HCT116 (cell line): Measurements from ENCODE around the gene PXK. TPM values are rescaled to one million over a fixed set of nuclear protein-coding genes. Genes with fewer than 3 reads are reported as not detected.

ENCODE experiments used
- ATAC-seq: fragments of 200-7000 bp; cut with Tn5 transposase; 2 replicates; pipeline ENCODE4 v1.9.1; 2020; ENCODE audit warnings: mild to moderate bottlenecking, moderate library complexity
- BruUV-seq: library from RNA; stranded (reverse); fragments of 400-500 nt; replicated peaks from 2 replicates; lab custom pipeline; 2021; lab: Mats Ljungman, UMichigan
- CTCF ChIA-PET: fragments of 300-600 bp; sonication (Branson Sonifier 250); formaldehyde crosslinking; loops from one replicate; lab custom pipeline; 2021; ENCODE audit warnings: antibody characterized with exemption; lab: Charles Lee
- POLR2A ChIA-PET: fragments of 300-600, 350-600 bp; sonication (Branson Sonifier 250); formaldehyde crosslinking; loops from one replicate; lab custom pipeline; 2021; ENCODE audit warnings: antibody characterized with exemption; lab: Charles Lee
- RAD21 ChIA-PET, 2 experiments: fragments of 300-600 bp; sonication (Branson Sonifier 250); formaldehyde crosslinking; loops; one replicate each; lab custom pipeline; 2023; ENCODE audit warnings: low total read pairs in 2 of 2; ENCODE audit not compliant: uncharacterized antibody in 2 of 2, unreplicated experiment in 2 of 2, low non-redundant PET in 1 of 2; lab: Charles Lee
- DNase-seq: peaks from one replicate; pipeline ENCODE4 v3.0.0-alpha.2; 2010; ENCODE audit warnings: low read depth, low spot score
- H2AFZ ChIP-seq: fragments of 200-600 bp; shearing (Covaris generic), sonication (generic); 2 replicates; pipeline ENCODE4 v1.6.1; 2017; ENCODE audit warnings: low read depth, mixed run types, mixed read lengths, antibody characterized with exemption, low read length; ENCODE audit not compliant: poor library complexity, severe bottlenecking
- H3K27ac ChIP-seq: 2 replicates; pipeline ENCODE4 v1.5.1; 2012; ENCODE audit warnings: low read depth, low read length
- H3K27me3 ChIP-seq: fragments of 200-600 bp; sonication (generic); 2 replicates; pipeline ENCODE4 v1.6.1; 2016; ENCODE audit warnings: mixed run types, low read length, mixed read lengths; ENCODE audit not compliant: insufficient read depth
- H3K36me3 ChIP-seq, 2 experiments: fragments of 200-500 bp in 1 of 2; fragments of 200-600 bp in 1 of 2; sonication (Bioruptor generic) in 1 of 2; sonication (generic) in 1 of 2; 2 replicates each; pipeline versions ENCODE4 v1.5.1 to v1.6.1; 2014 to 2016; ENCODE audit warnings: low read length in 2 of 2, inconsistent platforms in 1 of 2, mixed read lengths in 1 of 2, mixed run types in 1 of 2; ENCODE audit not compliant: insufficient read depth in 2 of 2, control insufficient read depth in 1 of 2
- H3K4me1 ChIP-seq, 2 experiments: fragments of 200-600 bp in 1 of 2; sonication (generic) in 1 of 2; 2 replicates each; pipeline versions ENCODE4 v1.5.1 to v1.6.1; 2012 to 2017; ENCODE audit warnings: low read length in 2 of 2, inconsistent platforms in 1 of 2, mild to moderate bottlenecking in 1 of 2, mixed read lengths in 1 of 2, mixed run types in 1 of 2, moderate library complexity in 1 of 2; ENCODE audit not compliant: insufficient read depth in 2 of 2, control insufficient read depth in 1 of 2
- H3K4me2 ChIP-seq: fragments of 200-600 bp; sonication (generic); 2 replicates; pipeline ENCODE4 v1.6.1; 2017; ENCODE audit warnings: mixed run types, low read length, mixed read lengths
- H3K4me3 ChIP-seq, 2 experiments: fragments of 200-600 bp in 1 of 2; sonication (generic) in 1 of 2; replicated peaks in 1 of 2; 2 replicates each; pipeline ENCODE4 v1.5.1; 2011 to 2016; ENCODE audit warnings: low read length in 2 of 2, control low read depth in 1 of 2, low read depth in 1 of 2, mild to moderate bottlenecking in 1 of 2, mixed read lengths in 1 of 2, mixed run types in 1 of 2
- H3K79me2 ChIP-seq: fragments of 200-600 bp; sonication (generic); 2 replicates; pipeline ENCODE4 v1.6.1; 2017; ENCODE audit warnings: mild to moderate bottlenecking, mixed run types, low read length, moderate library complexity, mixed read lengths; ENCODE audit not compliant: insufficient read depth
- H3K9ac ChIP-seq: fragments of 200-600 bp; sonication (generic); 2 replicates; pipeline ENCODE4 v1.6.1; 2016; ENCODE audit warnings: low read length, mixed read lengths
- H3K9me2 ChIP-seq: fragments of 200-600 bp; sonication (generic), shearing (Covaris generic); 2 replicates; pipeline ENCODE4 v1.6.1; 2017; ENCODE audit warnings: mixed run types, mild to moderate bottlenecking, moderate library complexity; ENCODE audit not compliant: insufficient read depth
- H3K9me3 ChIP-seq, 2 experiments: fragments of 200-500 bp in 1 of 2; fragments of 200-600 bp in 1 of 2; sonication (Bioruptor generic) in 1 of 2; sonication (generic) in 1 of 2; 2 replicates each; pipeline ENCODE4 v1.6.1; 2014 to 2017; ENCODE audit warnings: low read length in 2 of 2, mixed read lengths in 2 of 2, inconsistent platforms in 1 of 2, low read depth in 1 of 2, mild to moderate bottlenecking in 1 of 2, mixed run types in 1 of 2, moderate library complexity in 1 of 2; ENCODE audit not compliant: control insufficient read depth in 1 of 2, insufficient read depth in 1 of 2
- H4K20me1 ChIP-seq: fragments of 200-600 bp; sonication (generic), shearing (Covaris generic); 2 replicates; pipeline ENCODE4 v1.6.1; 2017; ENCODE audit warnings: mixed run types, mild to moderate bottlenecking, moderate library complexity; ENCODE audit not compliant: insufficient read depth
- CEBPB ChIP-seq: IDR thresholded peaks from 2 replicates; pipeline ENCODE4 v1.6.1; 2012; ENCODE audit warnings: low read depth
- CTCF ChIP-seq, 3 experiments: fragments of 200-600 bp in 1 of 3; sonication (generic) in 1 of 3; IDR thresholded peaks in 2 of 3; conservative IDR thresholded peaks in 1 of 3; 2 replicates each; pipeline ENCODE4 v1.5.1; 2012 to 2017; ENCODE audit warnings: low read depth in 2 of 3, low read length in 2 of 3, antibody characterized with exemption in 1 of 3, borderline replicate concordance in 1 of 3, control low read depth in 1 of 3, mild to moderate bottlenecking in 1 of 3, mixed read lengths in 1 of 3, mixed run types in 1 of 3, moderate library complexity in 1 of 3; ENCODE audit not compliant: insufficient read depth in 1 of 3
- EZH2 ChIP-seq: fragments of 200-600 bp; sonication (generic); IDR thresholded peaks from 2 replicates; pipeline ENCODE4 v1.6.1; 2017; ENCODE audit warnings: antibody characterized with exemption, mixed run types
- FOSL1 ChIP-seq: IDR thresholded peaks from 2 replicates; pipeline ENCODE4 v1.6.1; 2012; ENCODE audit warnings: low read depth
- POLR2AphosphoS5 ChIP-seq: IDR thresholded peaks from 2 replicates; pipeline ENCODE4 v1.6.1; 2011; ENCODE audit warnings: mild to moderate bottlenecking, low read depth, low read length, moderate library complexity
- RAD21 ChIP-seq: IDR thresholded peaks from 2 replicates; pipeline ENCODE4 v1.6.1; 2012; ENCODE audit warnings: low read depth, mild to moderate bottlenecking
- SIN3A ChIP-seq: IDR thresholded peaks from 2 replicates; pipeline ENCODE4 v1.6.1; 2012; ENCODE audit warnings: low read depth
- SP1 ChIP-seq: IDR thresholded peaks from 2 replicates; pipeline ENCODE4 v1.6.1; 2012; ENCODE audit warnings: low read depth
- SRF ChIP-seq: IDR thresholded peaks from 2 replicates; pipeline ENCODE4 v1.6.1; 2012; ENCODE audit warnings: low read depth
- ZBTB33 ChIP-seq: IDR thresholded peaks from 2 replicates; pipeline ENCODE4 v1.6.1; 2011; ENCODE audit warnings: mild to moderate bottlenecking, low read length, moderate library complexity; ENCODE audit not compliant: insufficient replicate concordance; ENCODE audit errors: extremely low read depth
- intact Hi-C: fragments of 100-400 bp; cut with micrococcal nuclease; formaldehyde crosslinking; loops from 2 replicates; pipeline ENCODE4 v1.10.0; 2022
- total RNA-seq: library from RNA; stranded (reverse); gene quantifications from one replicate; pipeline ENCODE4 v1.2.1, GENCODE V29; 2021; ENCODE audit not compliant: unreplicated experiment

The PXK gene
- total RNA-seq, 1 experiment from 2014 or later, result 10.2 TPM

- no peaks in the 10 kb centered on the region for H3K9me3 ChIP-seq
- no peak overlapping the region for H3K9ac ChIP-seq
- H3K4me2 ChIP-seq, result no peak overlapping the region
- DNase-seq, result no peak
- no peaks in the 10 kb centered on the region for H3K4me1 ChIP-seq
- H3K9me2 ChIP-seq, result no peaks in the 10 kb centered on the region
- no peak overlapping the region for H3K4me3 ChIP-seq
- H3K27ac ChIP-seq, result no peak overlapping the region
- no peaks in the 10 kb centered on the region for H3K27me3 ChIP-seq
- no peak for TF ChIP-seq SP1
- TF ChIP-seq, all 23 proteins: peak for 0
- BruUV-seq, result no TSS peak
- ChIA-PET POLR2A (no interaction called here), RAD21 (no interaction called here), CTCF (no interaction called here)
- intact Hi-C loops, result loop anchor here (5.0 kb wide), 1 partner anchor 310 kb away; no protein-coding TSS in a partner anchor
- Histone ChIP-seq H4K20me1 (no peaks in the 10 kb centered on the region), H3K36me3 (peaks cover 10 to 15% of the 10 kb centered on the region in 2 experiments; a peak in 3 of 4 replicates), H3K79me2 (no peaks in the 10 kb centered on the region), H2AFZ (no peak overlapping the region)
- no peak for ATAC-seq
Measured at GRCh38 chr3:58322793-58323192, 9.9 kb upstream of the PXK start.

GRCh38 chr3:58323529-58324390 is 8.9 kb upstream of the PXK start:
- ATAC-seq (no peak), DNase-seq (no peak)
- no peaks in the 10 kb centered on the region for H3K9me2 ChIP-seq
- no peaks in the 10 kb centered on the region for H3K27me3 ChIP-seq
- H3K9ac ChIP-seq, result no peak overlapping the region
- H3K4me3 ChIP-seq, result no peak overlapping the region
- no peak overlapping the region for H3K27ac ChIP-seq
- TF ChIP-seq SP1, result no peak
- TF ChIP-seq CEBPB, result no peak
- no peak for TF ChIP-seq SIN3A
- no peak for TF ChIP-seq CTCF (IDR thresholded peaks at IDR 0.05 in 2 of 3, conservative IDR thresholded peaks at IDR 0.05 in 1 of 3; ENCODE audit: borderline replicate concordance in 1 of 3, insufficient read depth in 1 of 3, low read depth in 2 of 3, low read length in 2 of 3)
- TF ChIP-seq FOSL1, result no peak
- no peak for TF ChIP-seq ZBTB33
- TF ChIP-seq EZH2, result no peak
- TF ChIP-seq POLR2AphosphoS5, result no peak
- TF ChIP-seq SRF, result no peak
- TF ChIP-seq RAD21, result no peak
- CTCF ChIA-PET, result no interaction called here
- H3K4me2 ChIP-seq, result no peak overlapping the region
- intact Hi-C loops, result loop anchor here (5.0 kb wide), 1 partner anchor 309 kb away; no protein-coding TSS in a partner anchor
- no peaks in the 10 kb centered on the region for H3K79me2 ChIP-seq
- BruUV-seq, result no TSS peak
- peaks cover 4 to 5% of the 10 kb centered on the region in 2 experiments; a peak in 2 of 4 replicates for H3K36me3 ChIP-seq
- H4K20me1 ChIP-seq, result no peaks in the 10 kb centered on the region
- POLR2A ChIA-PET, result no interaction called here
- RAD21 ChIA-PET, result no interaction called here
- H3K4me1 ChIP-seq, result no peaks in the 10 kb centered on the region
- no peaks in the 10 kb centered on the region for H3K9me3 ChIP-seq
- no peak overlapping the region for H2AFZ ChIP-seq
